CD4-positive, alpha-beta T cell (primary cell): ENCODE results near the gene PPARG. TPM values are rescaled to one million over a fixed set of nuclear protein-coding genes. Genes with fewer than 3 reads are reported as not detected.

Experiments
- ATAC-seq: fragments of 200-7000 bp; cut with Tn5 transposase; one replicate; pipeline ENCODE4 v1.10.0; 2022; ENCODE audit warnings: mild to moderate bottlenecking; ENCODE audit not compliant: poor library complexity
- CTCF ChIA-PET: fragments of 350-600 bp; sonication (Branson Sonifier 250); formaldehyde crosslinking; loops from one replicate; lab custom pipeline; 2021; ENCODE audit warnings: antibody characterized with exemption, inconsistent platforms; lab: Charles Lee
- POLR2A ChIA-PET: fragments of 350-600 bp; sonication (Branson Sonifier 250); formaldehyde crosslinking; loops from one replicate; lab custom pipeline; 2021; ENCODE audit warnings: antibody characterized with exemption, inconsistent platforms; lab: Charles Lee
- DNase-seq, 14 experiments: peaks; one replicate each; pipeline ENCODE4 v3.0.0-alpha.2; 2013 to 2020; ENCODE audit warnings: mixed read lengths in 2 of 14
- H3K27ac ChIP-seq, 2 donors: one replicate each; pipeline versions ENCODE4 v1.5.1 to v1.7.0; 2013; ENCODE audit warnings: low read length in 2 of 2, low read depth in 1 of 2, mild to moderate bottlenecking in 1 of 2
- H3K27me3 ChIP-seq, 2 experiments: 1 replicate in 1 of 2; 2 replicates in 1 of 2; pipeline versions ENCODE4 v1.6.1 to v1.7.0; 2013; ENCODE audit warnings: low read length in 2 of 2, control low read depth in 1 of 2, mild to moderate bottlenecking in 1 of 2, moderate library complexity in 1 of 2; ENCODE audit not compliant: insufficient read depth in 2 of 2, control insufficient read depth in 1 of 2
- H3K36me3 ChIP-seq: one replicate; pipeline ENCODE4 v1.6.1; 2013; ENCODE audit warnings: low read length, control low read depth; ENCODE audit not compliant: insufficient read depth
- H3K4me1 ChIP-seq: one replicate; pipeline ENCODE4 v1.6.1; 2013; ENCODE audit warnings: low read length, control low read depth; ENCODE audit not compliant: insufficient read depth
- H3K4me3 ChIP-seq: one replicate; pipeline ENCODE4 v1.5.1; 2013; ENCODE audit warnings: mild to moderate bottlenecking, low read length, moderate library complexity
- H3K9me3 ChIP-seq, 2 experiments: 1 replicate in 1 of 2; 2 replicates in 1 of 2; pipeline versions ENCODE4 v1.6.1 to v1.7.0; 2013; ENCODE audit warnings: low read length in 2 of 2, mild to moderate bottlenecking in 2 of 2, control low read depth in 1 of 2, moderate library complexity in 1 of 2; ENCODE audit not compliant: control insufficient read depth in 1 of 2, insufficient read depth in 1 of 2
- H3K27ac Mint-ChIP-seq: one replicate; pipeline ENCODE4 v1.8.0; 2020; ENCODE audit warnings: mixed read lengths
- H3K27me3 Mint-ChIP-seq: one replicate; pipeline ENCODE4 v1.8.0; 2021; ENCODE audit warnings: mixed read lengths
- H3K36me3 Mint-ChIP-seq: one replicate; pipeline ENCODE4 v1.8.0; 2021; ENCODE audit warnings: low read depth, mixed read lengths
- H3K4me1 Mint-ChIP-seq: one replicate; pipeline ENCODE4 v1.8.0; 2021; ENCODE audit warnings: low read depth, mixed read lengths
- H3K4me3 Mint-ChIP-seq: one replicate; pipeline ENCODE4 v1.8.0; 2020; ENCODE audit warnings: mild to moderate bottlenecking, mixed read lengths
- H3K9me3 Mint-ChIP-seq: one replicate; pipeline ENCODE4 v1.8.0; 2020; ENCODE audit warnings: mixed read lengths
- CTCF ChIP-seq: fragments of 200-600 bp; IDR thresholded peaks from one replicate; pipeline ENCODE4 v1.8.0; 2022; ENCODE audit warnings: antibody characterized with exemption, mild to moderate bottlenecking
- intact Hi-C, 2 experiments: fragments of 100-400 bp; cut with DNase I in 1 of 2; cut with micrococcal nuclease in 1 of 2; formaldehyde crosslinking; loops; one replicate each; pipeline versions ENCODE4 v1.15.1 to v1.9.0; 2023 to 2025; cut with DNase I, micrococcal nuclease
- total RNA-seq, 174 experiments: library from RNA in 2 of 174; stranded (reverse) in 2 of 174; gene quantifications; one replicate each; pipeline ENCODE4 v1.2.3 and lab custom pipeline; 2021 to 2026

PPARG gene
- total RNA-seq, 2 experiments from 2014 or later: 0.27 to 0.75 TPM

- no peak overlapping the region for H3K27ac Mint-ChIP-seq
- H3K4me1 Mint-ChIP-seq: no peaks in the 10 kb centered on the region
- intact Hi-C loops: no loop called here
- no peaks in the 10 kb centered on the region for H3K9me3 ChIP-seq
- H3K36me3 ChIP-seq: no peaks in the 10 kb centered on the region
- no peak for TF ChIP-seq CTCF
- no peak overlapping the region for H3K4me3 Mint-ChIP-seq
- no peaks in the 10 kb centered on the region for H3K4me1 ChIP-seq
- H3K36me3 Mint-ChIP-seq: no peaks in the 10 kb centered on the region
- no peaks in the 10 kb centered on the region for H3K9me3 Mint-ChIP-seq
- ChIA-PET POLR2A (no interaction called here), CTCF (interaction anchor here (0.7 kb wide), 1 partner anchor 1980 kb away, joined by 4 read pairs; no protein-coding TSS in a partner anchor)
- H3K27ac ChIP-seq: no peak overlapping the region
- H3K27me3 Mint-ChIP-seq: no peaks in the 10 kb centered on the region
- DNase-seq (peak in 1 of 14 experiments; percentile 6), ATAC-seq (no peak)
- no peaks in the 10 kb centered on the region for H3K27me3 ChIP-seq
- no peak overlapping the region for H3K4me3 ChIP-seq
Measured at GRCh38 chr3:12413721-12414255, 124.9 kb downstream of the PPARG start.

GRCh38 chr3:12415014-12415680 is 126.3 kb downstream of the PPARG start:
- Histone ChIP-seq H3K27me3 (no peaks in the 10 kb centered on the region), H3K27ac (no peak overlapping the region), H3K36me3 (no peaks in the 10 kb centered on the region), H3K4me3 (no peak overlapping the region), H3K4me1 (no peaks in the 10 kb centered on the region), H3K9me3 (no peaks in the 10 kb centered on the region)
- DNase-seq (no peak), ATAC-seq (no peak)
- no peak for TF ChIP-seq CTCF
- H3K9me3 Mint-ChIP-seq: no peaks in the 10 kb centered on the region
- H3K4me3 Mint-ChIP-seq: no peak overlapping the region
- H3K27ac Mint-ChIP-seq: no peak overlapping the region
- intact Hi-C loops: no loop called here
- ChIA-PET CTCF (no interaction called here), POLR2A (no interaction called here)
- H3K4me1 Mint-ChIP-seq: no peaks in the 10 kb centered on the region
- H3K36me3 Mint-ChIP-seq: no peaks in the 10 kb centered on the region
- H3K27me3 Mint-ChIP-seq: no peaks in the 10 kb centered on the region

DNA sequence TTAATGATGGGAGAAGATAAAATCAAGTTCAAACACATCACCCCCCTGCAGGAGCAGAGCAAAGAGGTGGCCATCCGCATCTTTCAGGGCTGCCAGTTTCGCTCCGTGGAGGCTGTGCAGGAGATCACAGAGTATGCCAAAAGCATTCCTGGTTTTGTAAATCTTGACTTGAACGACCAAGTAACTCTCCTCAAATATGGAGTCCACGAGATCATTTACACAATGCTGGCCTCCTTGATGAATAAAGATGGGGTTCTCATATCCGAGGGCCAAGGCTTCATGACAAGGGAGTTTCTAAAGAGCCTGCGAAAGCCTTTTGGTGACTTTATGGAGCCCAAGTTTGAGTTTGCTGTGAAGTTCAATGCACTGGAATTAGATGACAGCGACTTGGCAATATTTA is 127.9 kb downstream of the PPARG start:
- H3K27ac Mint-ChIP-seq: no peak overlapping the region
- H3K4me1 Mint-ChIP-seq: no peaks in the 10 kb centered on the region
- no peaks in the 10 kb centered on the region for H3K27me3 Mint-ChIP-seq
- Histone ChIP-seq H3K36me3 (no peaks in the 10 kb centered on the region), H3K27ac (no peak overlapping the region), H3K27me3 (no peaks in the 10 kb centered on the region), H3K9me3 (no peaks in the 10 kb centered on the region), H3K4me3 (no peak overlapping the region), H3K4me1 (no peaks in the 10 kb centered on the region)
- no peak overlapping the region for H3K4me3 Mint-ChIP-seq
- CTCF ChIA-PET: no interaction called here
- no peak for ATAC-seq
- intact Hi-C loops: no loop called here
- TF ChIP-seq CTCF: no peak
- POLR2A ChIA-PET: no interaction called here
- DNase-seq: no peak
- no peaks in the 10 kb centered on the region for H3K36me3 Mint-ChIP-seq
- H3K9me3 Mint-ChIP-seq: no peaks in the 10 kb centered on the region
